ENCODE results near the gene MMP14.
"Not testable (repeated sequence)": the region's sequence is repeated elsewhere in the genome, so short reads cannot be mapped to it uniquely, and the experiment has no call there.

The MMP14 gene

GRCh38 chr14:22842211-22843122, 6.1 kb downstream of the MMP14 start:
- DNase-seq, result no peak

GRCh38 chr14:22843123-22843925, 6.9 kb downstream of the MMP14 start:
- no peak for DNase-seq

- DNase-seq, result no peak
Observed at GRCh38 chr14:22844221-22845102, 8.1 kb downstream of the MMP14 start.

- no peak for DNase-seq
Observed at GRCh38 chr14:22845103-22845394, 8.7 kb downstream of the MMP14 start.

- DNase-seq, result no peak
Observed at GRCh38 chr14:22845821-22846625, 9.6 kb downstream of the MMP14 start.

- DNase-seq, result no peak
Observed at GRCh38 chr14:22846811-22847307, 10.5 kb downstream of the MMP14 start.

GRCh38 chr14:22847661-22848341, 11.4 kb downstream of the MMP14 start:
- DNase-seq, result peak; percentile 65

- peak; percentile 91 for DNase-seq
Observed at GRCh38 chr14:22848351-22849164, 12.2 kb downstream of the MMP14 start.

- no peak for DNase-seq
Observed at GRCh38 chr14:22849212-22849819, 12.9 kb downstream of the MMP14 start.

GRCh38 chr14:22850944-22851764, 14.8 kb downstream of the MMP14 start:
- DNase-seq, result peak; percentile 90

GRCh38 chr14:22852178-22852577, 15.8 kb downstream of the MMP14 start:
- not testable (repeated sequence) for DNase-seq

GRCh38 chr14:22852599-22852939, 16.2 kb downstream of the MMP14 start:
- no peak for DNase-seq

GRCh38 chr14:22852940-22853767, 16.8 kb downstream of the MMP14 start:
- DNase-seq, result peak; percentile 82

GRCh38 chr14:22854296-22854695, 17.9 kb downstream of the MMP14 start:
- DNase-seq, result not testable (repeated sequence)

- DNase-seq, result no peak
Observed at GRCh38 chr14:22854963-22855724, 18.8 kb downstream of the MMP14 start.

GRCh38 chr14:22856428-22856827, 20.0 kb downstream of the MMP14 start:
- no peak for DNase-seq

GRCh38 chr14:22860377-22860776, 24.0 kb downstream of the MMP14 start:
- not testable (repeated sequence) for DNase-seq

Measured in fibroblast of skin of right biceps (primary cell).